Measurements from ENCODE around the gene ITGA3.
"Not testable (repeated sequence)": the region's sequence is repeated elsewhere in the genome, so short reads cannot be mapped to it uniquely, and the experiment has no call there.

The ITGA3 gene

DNA sequence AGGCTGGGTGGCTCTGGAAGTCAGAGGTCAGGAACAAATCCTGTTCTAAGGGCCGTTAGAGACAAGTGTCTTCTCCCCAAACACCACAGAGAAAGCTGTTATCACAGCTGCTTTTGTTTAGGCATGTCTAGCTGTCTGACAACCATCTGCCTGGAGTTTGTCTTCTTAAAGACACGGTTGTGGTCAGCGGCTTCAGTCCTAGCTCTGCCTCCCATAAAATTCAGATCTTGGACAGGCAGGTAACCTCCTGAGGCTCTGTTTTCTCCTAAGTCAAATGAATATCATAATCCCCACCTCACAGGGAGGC lies 2.3 kb upstream of the ITGA3 start:
- no peak for DNase-seq

DNA sequence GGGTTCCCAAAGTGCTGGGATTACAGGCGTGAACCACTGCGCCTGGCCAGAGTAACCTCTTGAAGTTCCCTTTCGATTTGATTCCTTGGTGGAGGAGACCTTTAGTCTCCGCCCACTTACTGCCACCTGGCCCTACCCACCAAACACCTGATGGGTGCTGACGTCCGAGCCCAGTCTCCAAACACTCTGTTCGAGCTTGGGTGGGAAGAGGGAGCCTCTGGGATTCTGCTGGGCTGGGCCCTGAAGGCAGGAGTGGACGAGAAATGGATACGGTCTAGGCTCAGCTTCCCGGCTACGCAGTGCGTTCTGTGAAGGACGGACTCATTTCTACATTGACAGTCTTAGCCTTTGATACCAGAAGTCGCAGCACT lies 870 bp upstream of the ITGA3 start:
- DNase-seq = no peak

DNA sequence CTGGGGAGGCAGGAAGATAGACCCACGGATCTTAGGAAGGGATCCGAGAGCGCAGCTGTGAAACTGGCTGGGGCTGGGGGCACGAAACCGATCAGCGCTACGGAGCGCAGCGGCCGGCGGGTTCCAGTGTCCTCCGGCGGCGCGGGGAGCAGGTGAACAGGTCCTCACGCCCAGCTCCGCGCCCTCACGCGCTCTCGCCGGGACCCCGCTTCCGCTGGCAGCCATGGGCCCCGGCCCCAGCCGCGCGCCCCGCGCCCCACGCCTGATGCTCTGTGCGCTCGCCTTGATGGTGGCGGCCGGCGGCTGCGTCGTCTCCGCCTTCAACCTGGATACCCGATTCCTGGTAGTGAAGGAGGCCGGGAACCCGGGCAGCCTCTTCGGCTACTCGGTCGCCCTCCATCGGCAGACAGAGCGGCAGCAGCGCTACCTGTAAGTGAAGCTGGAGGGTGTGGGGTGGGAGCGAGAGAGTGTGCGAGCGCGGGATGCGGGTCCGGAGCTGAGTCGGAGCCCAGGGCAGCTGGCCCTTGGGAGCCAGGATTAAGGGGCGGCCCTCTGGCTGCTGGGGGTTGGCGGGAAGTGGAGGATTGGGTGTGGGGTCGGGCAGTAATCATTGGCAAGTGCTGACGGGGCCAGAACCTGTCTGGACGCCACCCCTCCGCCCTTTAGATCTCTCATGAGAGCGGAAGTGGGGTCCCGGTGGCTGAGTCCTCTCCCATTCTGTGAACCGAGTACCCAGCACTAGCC lies 479 bp downstream of the ITGA3 start:
- peak; percentile 85 for DNase-seq

DNA sequence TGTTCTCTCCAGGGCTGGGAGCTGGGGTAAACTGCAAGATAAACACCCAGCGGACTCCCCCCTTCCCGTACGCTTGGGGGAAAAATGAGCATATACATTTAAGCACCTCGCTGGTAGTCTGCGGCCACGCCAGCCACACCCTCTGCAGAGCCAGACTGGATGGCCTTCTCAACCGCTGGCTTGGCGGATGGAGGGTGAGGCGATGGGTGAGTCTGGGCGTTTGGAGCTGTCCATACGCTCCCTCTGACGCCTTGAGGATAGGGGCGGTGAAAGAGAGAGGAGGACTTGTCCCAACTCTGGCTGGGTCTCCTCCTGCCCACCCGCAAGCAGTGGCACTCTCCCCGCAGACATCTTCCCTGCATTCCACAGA lies 1.0 kb downstream of the ITGA3 start:
- DNase-seq = no peak

DNA sequence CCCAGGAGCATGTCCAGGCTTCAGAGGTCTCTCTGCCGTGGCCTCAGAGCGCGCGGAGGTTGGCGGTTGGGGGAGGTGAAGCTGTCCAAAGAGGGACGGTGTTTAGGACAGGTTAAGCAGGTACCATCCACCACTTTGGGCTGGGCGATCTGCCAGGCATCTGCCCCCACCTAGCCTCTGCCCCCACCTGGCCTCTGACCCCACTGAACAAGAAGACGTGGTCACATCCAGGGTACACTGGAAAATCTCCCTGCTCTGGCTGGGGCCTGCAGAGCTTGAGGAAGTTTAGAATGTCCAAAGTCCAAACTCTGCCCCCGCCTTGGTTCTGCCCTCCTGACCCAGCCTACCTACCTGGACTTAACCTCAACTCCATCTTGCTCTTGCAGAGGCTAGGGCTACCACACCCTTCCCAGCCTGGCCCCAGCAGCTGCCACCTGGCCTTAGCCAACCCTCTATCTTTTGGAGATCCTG lies 1.6 kb downstream of the ITGA3 start:
- DNase-seq = no peak

DNA sequence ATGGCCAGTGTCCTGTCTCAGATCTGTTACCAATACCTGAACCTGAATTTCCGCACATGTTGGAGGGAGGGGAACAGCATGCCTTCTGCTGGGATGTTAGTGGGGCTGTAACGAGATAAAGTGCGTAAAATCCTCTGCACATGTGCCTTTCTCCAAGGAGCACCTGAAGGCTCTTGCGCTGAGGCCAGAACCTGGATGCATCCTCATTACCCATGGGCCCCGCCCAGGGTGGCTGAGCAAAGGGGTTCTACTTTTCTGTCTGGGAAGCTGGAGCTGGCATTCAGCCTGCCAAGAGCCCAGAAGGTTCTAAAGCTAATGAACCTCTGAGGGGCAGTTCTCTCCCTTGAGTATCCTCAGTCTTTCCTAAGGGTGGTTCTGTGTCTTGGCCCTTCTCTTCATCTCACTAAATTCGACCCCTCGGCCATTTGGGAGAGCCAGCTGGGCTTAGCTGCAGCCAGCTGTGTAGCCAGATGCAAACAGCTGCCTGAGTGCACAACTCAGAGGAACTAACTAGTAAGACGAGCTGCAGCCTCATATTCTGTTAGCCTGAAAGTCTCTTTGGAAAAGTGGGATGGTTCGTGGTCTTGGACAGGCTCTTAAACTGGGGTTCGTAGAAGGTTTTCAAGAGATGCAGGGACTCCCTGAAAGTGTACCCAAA lies 2.5 kb downstream of the ITGA3 start:
- no peak for DNase-seq

DNA sequence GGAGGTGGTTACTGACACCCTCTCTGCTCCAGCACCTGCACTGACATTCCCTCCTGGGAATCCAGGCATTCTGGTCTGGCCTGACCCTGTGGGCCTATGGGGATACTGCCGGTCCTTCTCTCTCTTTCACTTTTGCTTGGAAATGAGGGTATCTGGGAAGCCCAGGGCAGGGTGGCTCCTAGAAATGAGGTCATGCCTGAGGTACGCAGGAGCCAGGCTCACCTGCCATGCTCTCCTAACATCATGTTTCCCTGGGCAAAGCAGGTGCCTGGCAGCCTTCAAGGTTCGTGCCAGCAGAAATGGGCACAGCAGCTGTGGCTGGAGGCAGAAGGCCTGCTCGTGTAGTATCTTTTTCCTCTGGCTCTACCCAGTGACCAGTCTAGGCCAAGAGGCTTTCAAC lies 3.3 kb downstream of the ITGA3 start:
- no peak for DNase-seq

DNA sequence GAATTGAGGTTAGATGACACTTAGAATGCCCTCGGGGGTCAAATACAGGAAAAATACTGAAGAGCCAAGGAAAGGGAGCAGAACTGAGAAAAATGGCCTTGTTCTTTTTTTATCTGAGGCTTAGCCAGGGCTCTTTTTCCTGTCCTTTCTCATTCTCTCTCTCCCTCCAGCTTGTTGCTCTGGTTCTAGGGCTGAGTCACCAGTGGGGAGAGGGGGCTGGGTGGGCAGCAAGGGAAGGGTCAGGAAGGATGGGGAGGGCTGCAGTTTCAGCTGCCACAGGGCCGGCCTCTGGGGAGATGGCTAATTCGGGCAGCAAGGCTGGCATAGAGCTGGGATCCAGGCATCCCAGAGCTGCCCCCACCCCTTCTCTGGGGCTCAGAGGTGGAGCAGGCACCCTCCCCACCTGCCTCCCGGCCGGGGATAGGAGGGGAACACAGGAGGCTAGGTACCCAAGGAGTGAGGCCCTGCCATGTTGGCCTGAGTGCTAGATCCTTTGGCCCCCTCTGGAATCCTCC lies 3.9 kb downstream of the ITGA3 start:
- DNase-seq = no peak

DNA sequence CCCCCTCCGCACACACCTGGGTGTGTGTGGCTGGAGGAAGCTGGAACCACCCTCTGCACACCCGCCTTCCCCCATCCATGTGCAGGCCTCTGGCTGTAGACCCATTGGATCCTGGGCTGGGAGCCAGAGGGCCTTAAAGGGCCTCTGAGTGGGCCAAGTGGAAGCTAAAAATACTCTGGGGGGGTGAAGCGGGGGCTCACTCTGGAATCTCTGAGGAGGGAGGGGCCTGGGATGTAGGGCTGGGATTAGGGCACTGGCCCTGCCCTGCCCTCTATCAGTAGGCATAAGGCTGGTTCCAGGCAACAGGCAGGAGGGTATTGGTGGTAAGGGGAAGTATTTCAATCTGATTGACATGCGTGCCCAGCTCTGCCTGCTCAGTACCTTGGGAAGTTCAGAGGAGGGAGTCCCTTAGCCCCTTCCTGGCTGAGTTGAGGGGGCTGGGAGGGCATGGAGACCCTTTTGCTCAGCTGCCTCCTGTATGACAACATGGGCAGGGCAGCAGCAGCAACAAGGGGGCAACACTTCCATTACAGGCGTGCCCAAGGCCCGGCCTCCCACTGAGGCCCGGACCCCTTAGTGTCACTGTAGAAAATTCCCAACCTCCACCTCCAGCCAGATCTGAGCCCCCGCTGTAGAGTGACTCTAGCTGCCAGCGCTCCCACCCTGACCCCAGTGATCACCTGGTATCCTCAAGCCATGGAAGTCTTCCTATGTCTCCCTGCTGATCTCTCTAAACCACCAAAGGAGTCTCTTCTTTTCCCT lies 5.2 kb downstream of the ITGA3 start:
- DNase-seq = no peak

DNA sequence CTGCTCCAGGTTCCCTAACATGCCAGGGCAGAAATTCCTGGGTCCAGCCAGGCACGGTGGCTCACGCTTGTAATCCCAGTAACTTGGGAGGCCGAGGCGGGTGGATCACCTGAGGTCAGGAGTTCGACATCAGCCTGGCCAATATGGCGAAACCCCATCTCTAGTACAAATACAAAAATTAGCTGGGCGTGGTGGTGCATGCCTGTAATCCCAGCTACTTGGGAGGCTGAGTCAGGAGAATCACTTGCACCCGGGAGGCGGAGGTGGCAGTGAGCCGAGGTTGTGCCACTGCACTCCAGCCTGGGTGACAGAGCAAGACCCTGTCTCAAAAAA lies 5.8 kb downstream of the ITGA3 start:
- DNase-seq = not testable (repeated sequence)

DNA sequence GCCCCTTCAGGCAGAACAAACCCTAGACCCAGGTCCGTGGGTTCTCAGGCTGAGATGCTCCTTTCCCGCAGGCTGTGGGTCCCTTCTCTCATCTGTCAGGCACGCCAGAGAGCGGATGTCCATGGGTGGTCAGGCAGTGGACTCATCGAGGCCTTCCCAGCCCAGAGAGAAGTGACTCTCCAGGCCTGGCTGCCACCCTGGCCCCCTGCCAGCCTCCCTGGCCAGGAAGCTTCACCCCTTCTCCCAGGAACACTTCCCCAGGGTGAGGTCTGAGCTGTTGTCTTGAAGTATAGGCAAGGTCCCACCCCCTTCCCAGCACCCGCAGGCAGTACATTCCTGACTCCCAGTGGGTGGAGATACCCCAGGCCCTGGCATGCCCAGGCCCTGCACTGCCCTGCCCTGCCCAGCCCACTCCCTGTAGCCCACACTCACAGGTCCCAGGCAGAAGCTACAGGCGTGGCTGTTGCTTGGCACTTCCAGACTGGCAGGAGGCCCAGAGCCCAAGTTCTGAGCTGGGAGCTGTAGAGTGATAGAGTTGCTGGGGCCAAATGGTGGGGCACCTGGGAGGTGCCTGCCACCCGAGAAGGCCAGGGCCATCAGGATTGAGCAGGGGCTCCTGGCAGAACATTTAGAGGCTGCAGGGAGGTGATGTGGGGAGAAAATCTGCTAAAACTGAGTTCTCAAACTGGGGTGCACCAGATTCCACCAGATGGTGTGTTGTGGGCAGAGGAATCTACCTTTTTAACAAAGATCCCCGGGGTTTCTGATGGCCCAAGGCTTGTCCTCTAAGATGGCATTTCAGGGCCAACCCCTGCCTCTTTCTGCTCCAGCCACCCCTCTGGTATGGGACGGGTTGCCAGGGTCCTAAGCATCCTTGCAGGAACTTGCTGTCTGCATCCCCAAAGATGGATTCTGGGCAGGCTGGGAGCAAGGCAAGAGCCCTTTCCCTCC lies 6.7 kb downstream of the ITGA3 start:
- DNase-seq = peak; percentile 39

DNA sequence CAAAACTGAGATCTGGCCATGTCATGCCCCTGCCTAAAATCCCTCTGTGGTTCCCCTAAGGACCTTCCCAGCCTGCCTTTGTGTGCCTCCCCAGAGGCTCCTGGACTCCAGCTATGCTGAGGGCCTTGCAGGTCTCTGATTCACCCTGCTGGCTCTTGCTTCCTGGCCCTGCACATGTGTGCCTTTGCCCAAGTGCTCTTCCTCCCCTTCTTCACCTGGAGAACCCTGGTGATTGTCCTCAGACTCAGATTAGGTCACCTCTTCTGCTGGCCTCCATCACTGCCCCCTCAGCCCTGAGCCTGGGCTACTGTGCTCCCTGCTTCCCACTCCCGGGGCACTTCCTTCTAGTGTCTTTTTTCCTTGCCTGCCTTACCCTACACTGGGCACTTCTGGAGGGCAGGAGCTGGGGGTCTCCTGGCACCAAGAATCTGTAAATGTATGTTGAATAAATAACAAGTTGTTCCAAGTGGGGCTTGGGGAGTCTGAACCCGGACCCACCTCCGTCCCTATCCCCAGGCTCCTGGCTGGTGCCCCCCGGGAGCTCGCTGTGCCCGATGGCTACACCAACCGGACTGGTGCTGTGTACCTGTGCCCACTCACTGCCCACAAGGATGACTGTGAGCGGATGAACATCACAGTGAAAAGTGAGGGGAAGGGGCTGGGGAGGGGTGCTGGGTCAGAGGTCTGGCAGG lies 7.8 kb downstream of the ITGA3 start:
- no peak for DNase-seq

DNA sequence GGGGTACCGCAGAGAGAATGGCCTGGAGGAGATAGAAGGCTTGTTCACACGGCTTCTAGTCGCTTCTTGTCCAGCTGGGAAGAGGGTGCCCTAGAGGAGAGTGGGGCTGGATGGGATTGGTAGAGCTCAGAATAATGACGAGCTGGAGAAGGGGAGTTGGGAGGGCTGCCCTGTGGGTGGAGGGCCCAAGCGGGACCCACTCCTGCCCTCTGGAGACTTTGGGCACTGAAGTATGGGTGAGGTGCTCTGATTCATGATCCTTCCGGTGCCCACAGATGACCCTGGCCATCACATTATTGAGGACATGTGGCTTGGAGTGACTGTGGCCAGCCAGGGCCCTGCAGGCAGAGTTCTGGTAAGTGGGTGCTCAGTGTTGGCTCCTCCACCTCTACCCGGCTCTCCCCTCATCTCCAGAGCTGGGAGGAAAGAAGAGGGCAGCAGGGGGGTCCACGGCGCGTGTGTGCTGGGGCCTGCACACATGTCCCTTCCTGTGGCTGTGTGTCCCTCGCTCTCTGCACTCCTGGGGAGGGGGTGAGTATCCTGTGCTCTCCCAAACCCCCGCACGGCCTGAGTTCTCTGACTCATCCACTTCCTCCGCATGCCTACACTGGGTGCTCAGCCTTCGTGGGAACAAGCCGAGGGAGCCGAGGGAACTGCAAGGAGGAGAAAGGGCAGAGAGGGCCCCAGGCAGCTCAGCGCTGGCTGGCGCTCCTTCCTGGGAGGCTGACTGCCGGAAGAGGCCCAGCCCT lies 8.5 kb downstream of the ITGA3 start:
- DNase-seq = peak; percentile 48

DNA sequence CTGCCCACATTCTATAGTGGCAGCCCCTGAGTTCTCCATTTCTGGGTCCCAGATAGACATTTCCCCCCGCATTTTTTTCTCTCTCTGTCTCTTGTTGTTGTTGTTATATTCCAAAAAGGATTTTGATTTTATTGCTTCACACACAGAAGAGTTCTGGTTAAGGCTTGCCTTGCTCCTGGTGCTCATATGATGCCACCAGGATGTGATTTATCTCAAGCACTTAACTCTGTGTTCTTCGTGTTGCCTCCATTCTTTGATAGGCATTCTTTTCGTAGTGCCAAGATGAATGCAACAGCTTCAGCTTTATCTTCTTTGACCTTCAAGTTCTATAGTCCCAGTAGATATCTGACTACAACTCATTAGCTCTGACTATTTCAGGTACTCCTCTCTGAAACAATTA lies 9.1 kb downstream of the ITGA3 start:
- DNase-seq = no peak

DNA sequence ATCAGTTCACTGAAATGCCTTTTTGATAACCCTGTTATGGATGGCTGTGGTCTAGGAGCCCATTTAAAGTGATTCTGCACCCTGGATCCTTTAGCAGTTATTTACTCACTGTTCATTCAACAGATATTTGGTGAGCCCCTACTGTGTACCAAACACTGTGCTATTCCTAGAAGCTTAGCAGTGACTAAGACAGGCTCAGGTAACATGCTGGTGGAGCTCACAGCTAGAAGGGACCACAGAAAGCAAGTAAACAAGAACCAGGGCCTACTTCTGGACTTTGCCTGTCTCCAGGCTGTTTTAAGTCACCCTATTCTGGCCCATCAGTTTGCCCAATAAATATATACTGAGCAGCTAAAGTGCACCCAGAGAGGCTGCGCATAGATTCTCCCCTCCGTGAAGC lies 11.1 kb downstream of the ITGA3 start:
- no peak for DNase-seq

DNA sequence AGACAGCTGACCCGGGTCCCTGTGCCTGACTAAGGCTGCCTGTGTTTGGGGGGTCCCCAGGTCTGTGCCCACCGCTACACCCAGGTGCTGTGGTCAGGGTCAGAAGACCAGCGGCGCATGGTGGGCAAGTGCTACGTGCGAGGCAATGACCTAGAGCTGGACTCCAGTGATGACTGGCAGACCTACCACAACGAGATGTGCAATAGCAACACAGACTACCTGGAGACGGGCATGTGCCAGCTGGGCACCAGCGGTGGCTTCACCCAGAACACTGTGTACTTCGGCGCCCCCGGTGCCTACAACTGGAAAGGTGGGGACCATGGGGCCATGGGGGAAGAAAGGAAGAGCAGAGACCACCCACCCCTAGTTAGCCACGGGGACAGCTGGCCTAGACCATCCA lies 12.1 kb downstream of the ITGA3 start:
- no peak for DNase-seq

DNA sequence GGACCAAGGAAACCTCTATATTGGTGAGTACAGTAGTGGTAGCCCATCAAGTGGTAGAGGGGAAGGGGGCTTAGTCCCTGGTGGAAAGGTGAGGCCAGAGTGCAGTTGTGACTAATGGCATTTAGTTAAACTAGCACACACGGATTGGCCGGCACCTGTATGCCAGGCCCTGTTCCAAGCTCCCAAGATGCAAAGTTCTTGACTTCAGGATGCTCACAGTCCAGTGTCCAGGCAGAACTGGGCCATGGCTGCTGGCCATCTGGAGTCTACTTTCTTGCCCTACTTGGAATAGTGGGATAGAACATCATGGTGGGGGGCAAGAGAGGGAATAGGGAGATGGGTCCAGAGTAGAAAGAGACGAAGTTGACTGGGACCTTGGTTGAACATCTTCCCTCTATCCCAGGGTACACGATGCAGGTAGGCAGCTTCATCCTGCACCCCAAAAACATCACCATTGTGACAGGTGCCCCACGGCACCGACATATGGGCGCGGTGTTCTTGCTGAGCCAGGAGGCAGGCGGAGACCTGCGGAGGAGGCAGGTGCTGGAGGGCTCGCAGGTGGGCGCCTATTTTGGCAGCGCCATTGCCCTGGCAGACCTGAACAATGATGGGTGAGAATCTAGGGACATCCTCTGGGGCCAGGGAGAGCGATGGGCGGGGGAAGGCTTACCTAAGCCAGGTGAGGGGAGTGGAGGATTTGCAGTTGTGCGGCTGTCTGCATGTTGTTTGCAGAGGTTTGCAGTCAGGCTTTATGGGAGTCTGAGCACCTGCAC lies 15.2 kb downstream of the ITGA3 start:
- DNase-seq = no peak

DNA sequence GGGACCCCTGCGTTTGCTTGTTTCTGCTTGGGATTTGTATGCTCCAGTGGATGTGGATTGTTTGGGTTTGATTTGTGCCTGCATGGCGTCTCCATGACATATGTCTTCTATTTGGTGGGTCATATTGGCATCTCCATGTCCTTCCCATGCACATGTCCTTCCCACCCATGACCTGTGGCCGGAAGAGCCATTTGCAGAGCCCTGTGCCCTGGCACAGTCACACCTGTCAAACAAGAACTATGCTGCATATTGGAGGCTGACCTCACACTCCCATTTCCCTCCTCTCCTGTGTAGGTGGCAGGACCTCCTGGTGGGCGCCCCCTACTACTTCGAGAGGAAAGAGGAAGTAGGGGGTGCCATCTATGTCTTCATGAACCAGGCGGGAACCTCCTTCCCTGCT lies 15.8 kb downstream of the ITGA3 start:
- no peak for DNase-seq

DNA sequence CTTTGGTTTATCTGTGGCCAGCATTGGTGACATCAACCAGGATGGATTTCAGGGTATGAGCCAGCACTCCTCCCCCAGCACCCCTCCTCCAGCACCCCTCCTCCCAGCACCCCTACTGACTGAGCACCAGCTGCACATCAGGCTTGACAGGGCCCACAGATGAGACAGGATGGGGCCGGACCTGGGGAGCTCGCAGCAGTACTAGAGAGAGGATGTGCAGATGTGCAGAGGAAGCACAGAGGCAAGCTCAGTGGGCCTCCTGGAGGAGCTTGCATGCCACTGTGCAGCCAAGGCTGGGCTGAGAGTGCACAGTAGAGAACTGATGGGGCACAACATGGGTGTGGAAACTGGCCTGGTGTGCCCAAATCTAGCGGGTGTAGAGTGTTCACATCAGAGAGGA lies 16.2 kb downstream of the ITGA3 start:
- no peak for DNase-seq

DNA sequence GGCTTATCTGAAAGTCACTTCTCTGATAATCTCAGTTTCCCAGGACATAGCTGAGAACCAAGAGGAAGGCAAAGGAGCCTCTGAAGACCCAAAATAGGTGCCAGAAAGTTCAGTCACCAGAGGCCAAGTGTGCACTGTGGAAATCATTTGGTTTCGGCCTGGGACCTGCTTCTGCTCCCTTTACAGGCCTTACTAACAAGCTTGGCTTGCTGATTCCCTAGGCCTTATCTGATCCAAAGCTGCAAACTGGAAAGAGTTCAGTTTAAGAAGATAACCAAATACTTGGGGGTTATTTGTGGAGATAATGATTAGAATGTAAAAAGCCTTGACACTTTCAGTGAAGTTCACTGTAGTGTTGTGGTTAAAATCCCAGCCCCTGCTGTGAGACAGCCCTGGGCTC lies 17.0 kb downstream of the ITGA3 start:
- no peak for DNase-seq

DNA sequence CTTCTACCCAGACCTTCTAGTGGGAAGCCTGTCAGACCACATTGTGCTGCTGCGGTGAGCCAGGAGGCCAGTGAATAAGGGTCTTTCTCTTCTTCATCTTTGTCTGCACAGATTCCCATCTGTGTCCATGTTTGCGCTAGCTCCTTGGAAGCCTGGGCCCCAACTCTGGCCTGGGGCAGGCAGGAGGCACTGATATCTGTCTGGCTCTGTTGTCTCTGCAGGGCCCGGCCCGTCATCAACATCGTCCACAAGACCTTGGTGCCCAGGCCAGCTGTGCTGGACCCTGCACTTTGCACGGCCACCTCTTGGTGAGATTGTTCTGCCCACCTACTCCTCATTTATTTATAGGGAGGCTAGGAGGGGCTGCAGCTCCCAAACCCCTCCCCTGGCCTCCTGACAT lies 18.3 kb downstream of the ITGA3 start:
- no peak for DNase-seq
